GM18951 (cell line): ENCODE results near the gene CD163.
"Not testable (repeated sequence)": the region's sequence is repeated elsewhere in the genome, so short reads cannot be mapped to it uniquely, and the experiment has no call there.

ENCODE experiments used
- POLR2A ChIP-seq: IDR thresholded peaks from 4 replicates; pipeline ENCODE4 v1.6.1; 2011; ENCODE audit warnings: mild to moderate bottlenecking; ENCODE audit not compliant: insufficient read length, insufficient read depth; ENCODE audit errors: extremely low read depth
- in situ Hi-C: fragments of 300-500 bp; cut with MboI; formaldehyde crosslinking; loops from one replicate; pipeline ENCODE4 v1.12.0; 2022; ENCODE audit warnings: low sequenced_read_pairs, mixed read lengths, inconsistent platforms; ENCODE audit not compliant: unreplicated experiment

CD163 gene

DNA sequence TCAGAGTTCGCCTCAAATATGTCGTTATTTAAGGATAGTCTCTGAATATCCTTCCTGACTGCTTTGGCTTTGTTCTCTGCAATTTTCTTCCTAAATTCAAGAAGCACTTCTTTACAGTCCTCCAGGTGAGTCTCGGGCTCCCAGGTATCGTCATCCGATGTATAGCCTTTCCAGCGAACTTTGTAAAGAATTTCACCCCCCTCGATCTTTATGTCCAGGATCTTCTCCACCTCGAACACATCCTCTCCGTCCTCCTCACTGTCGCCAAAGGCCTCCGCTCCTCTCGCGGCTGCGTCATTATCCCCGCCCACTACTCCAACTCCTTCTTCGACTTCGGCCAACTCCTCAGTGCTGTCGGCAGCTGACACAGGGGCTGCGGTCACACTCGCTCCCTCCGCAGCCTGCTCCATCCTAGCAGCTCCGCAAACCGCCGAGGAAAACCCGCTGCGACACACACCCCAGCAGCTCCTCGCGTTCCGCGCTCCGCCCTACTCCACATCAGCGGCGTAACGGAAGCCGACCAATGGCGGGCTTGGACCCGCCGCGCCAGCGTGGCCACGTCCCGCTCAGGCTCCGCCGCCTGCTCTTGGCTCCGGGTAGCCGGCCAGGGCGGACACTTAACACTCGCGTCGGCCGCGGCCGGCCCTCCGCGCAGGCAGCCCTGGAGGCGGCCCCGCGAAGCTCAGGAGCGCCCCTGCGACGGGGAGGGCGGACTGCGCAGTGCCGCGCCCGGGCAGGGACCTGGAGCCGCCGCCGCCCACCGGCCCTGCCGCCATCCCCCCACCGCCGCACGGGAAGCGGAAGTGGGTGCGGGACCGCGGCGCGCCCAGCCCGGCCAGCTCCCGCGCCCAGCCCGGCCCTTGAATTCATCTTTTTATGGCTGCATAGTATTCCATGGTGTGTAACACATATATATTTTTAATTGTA lies 63.7 kb downstream of the CD163 start:
- no peak for TF ChIP-seq POLR2A
- in situ Hi-C loops, result no loop called here

DNA sequence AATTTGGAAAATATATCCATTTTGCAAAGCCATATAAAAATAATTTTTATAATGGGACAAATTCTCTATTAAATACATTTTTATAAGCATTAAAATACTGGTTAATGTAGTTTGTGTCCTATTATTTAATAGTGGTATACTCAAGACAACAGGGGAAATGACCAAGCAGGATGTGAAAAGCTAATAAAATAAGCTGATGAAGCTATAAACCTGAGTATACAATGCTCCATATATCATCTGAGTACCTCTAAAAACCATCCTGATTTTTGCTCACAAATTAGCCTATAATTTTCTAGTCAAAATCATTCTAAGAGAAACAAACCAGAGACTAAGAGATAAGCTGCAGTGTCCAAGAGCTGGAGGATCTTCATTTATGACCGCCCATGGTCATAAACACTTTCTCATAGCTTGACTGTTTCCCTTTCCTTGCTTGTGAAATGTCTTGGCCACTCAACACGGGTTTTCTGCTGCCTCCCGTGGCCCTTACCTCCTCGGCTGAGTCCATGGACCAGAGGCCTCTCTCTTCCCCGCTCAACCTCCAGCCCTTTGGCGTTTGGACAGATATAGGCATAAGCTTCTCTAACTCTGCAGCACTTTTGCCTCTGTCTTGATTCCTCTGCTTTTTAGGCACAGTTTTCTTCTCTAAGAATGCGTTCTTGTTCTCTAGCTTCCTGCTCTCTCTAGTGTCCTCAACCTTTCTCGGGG lies 65.1 kb downstream of the CD163 start:
- in situ Hi-C loops, result not testable (repeated sequence)

DNA sequence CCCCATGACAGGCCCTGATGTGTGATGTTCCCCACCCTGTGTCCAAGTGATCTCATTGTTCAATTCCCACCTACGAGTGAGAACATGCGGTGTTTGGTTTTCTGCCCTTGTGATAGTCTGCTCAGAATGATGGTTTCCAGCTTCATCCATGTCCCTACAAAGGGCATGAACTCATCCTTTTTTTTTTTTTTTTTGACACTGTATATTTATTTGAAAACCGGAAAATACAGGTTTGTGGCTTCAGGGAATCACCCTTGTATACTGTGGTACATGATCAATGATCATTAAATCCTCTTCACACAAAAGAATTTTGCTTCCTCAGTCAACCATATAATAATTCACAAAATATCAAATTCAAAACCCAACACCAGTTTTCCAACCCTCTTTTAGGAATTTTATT lies 66.1 kb downstream of the CD163 start:
- in situ Hi-C loops, result not testable (repeated sequence)

DNA sequence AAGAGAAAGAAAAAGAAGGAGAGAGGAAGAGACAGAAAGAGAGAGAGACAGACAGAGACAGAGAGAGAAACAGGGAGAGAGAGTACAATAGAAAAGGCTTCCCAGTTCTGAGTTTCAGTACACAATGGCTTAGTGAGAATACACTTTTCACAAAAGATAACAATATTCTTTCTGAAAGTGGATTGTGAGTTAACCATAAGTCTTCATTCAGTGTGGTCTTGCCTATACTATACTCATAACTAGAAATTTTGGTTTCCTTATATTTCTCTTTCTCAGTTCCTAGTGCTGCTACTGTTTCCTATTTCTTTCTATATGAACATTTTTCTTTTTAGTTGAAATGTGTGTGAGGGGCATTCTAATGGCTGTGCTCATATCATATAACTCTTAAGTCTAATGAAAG lies 68.9 kb downstream of the CD163 start:
- no peak for TF ChIP-seq POLR2A
- in situ Hi-C loops, result no loop called here

DNA sequence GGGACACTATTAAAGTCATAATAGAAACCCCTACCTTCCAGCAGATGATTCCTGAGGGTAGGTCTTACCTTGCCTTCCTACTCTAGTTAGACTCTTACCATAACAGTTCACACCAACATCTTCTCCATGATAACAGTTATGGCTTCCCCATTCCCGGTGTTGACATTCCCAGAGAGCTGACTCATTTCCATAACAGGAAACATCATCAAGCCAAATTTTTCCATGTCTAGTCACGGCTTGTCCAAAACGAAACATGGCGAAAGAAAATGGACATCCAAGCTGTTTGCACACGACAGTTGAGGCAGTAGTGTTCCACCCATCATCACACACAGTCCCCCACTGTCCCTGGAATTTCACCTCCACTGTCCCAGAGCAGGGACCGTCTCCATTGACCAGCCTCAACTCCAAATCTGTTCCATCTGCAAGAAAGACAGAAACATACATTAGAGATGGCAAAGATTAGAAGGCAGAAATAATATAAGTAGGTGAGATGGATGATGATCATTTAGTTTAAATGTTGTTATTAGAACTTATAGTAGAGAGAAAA lies 70.2 kb downstream of the CD163 start:
- no peak for TF ChIP-seq POLR2A
- in situ Hi-C loops, result no loop called here

DNA sequence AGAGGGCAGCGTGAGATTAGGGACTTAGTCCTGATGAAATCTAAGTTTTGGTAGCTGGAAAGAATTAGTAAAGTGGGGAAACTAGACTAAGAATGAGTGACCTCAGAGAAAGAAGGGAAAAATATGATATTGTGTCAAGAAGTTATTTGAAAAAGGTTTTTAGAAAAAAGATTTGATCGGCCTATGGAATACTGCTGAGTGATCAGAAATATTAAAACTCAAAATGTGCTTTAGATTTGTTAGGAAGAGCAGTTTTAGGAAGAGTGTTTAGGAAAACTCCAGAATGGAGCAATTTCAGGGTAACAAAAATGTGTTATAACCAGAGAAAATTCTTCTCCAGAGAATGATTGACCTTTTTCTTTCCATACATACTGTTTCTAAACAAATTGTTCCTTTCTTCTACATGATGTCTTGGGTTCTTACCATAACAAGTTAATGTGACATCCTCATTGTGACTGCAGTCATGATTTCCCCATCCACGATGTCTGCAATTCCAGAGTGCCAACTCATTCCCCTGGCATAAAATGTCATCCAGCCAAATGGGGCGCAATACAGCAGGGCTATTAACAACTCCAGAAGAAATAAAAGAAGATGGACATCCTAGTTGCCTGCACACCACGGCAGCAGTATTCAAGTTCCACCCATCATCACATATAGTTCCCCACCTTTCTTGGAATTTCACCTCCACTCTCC lies 71.4 kb downstream of the CD163 start:
- in situ Hi-C loops, result no loop called here
- TF ChIP-seq POLR2A, result no peak
